ENCODE results near the gene HNRNPA0.

The HNRNPA0 gene

DNA sequence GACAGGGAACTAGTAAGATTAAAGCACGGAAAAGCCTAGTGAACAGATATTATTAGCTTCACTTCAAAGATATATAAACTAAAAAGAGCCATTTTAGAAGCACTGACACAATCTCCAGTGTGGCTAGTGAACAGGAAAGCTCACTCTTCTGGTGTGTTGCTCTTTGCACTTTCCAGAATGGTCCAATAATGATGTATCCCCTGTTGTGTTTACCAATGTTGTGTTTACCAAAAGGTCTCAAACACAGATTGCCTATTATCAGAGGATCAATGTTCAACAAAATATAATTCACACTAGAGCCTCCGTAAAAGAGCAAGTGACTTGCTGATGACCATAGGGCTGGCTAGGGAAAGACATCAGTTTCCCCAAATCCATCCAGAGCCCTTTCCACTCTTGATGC, 29.9 kb downstream of the HNRNPA0 start:
- H3K9me3 ChIP-seq (ENCODE audit: control insufficient read depth, insufficient read depth, low read length): no peaks in the 10 kb centered on the region
- no peaks in the 10 kb centered on the region for H3K36me3 ChIP-seq (ENCODE audit: insufficient read depth, low read length)
- H3K4me1 ChIP-seq (ENCODE audit: insufficient read depth, low read length): no peaks in the 10 kb centered on the region
- no peak overlapping the region for H3K9ac ChIP-seq (ENCODE audit: low read depth, low read length)

GRCh38 chr5:137718611-137719010, 35.6 kb downstream of the HNRNPA0 start:
- Histone ChIP-seq H3K4me1 (ENCODE audit: insufficient read depth, low read length) (no peaks in the 10 kb centered on the region), H3K9me3 (ENCODE audit: control insufficient read depth, insufficient read depth, low read length) (no peaks in the 10 kb centered on the region), H3K9ac (ENCODE audit: low read depth, low read length) (no peak overlapping the region), H3K36me3 (ENCODE audit: insufficient read depth, low read length) (no peaks in the 10 kb centered on the region)

GRCh38 chr5:137716337-137716736, 37.8 kb downstream of the HNRNPA0 start:
- Histone ChIP-seq H3K4me1 (ENCODE audit: insufficient read depth, low read length) (no peaks in the 10 kb centered on the region), H3K36me3 (ENCODE audit: insufficient read depth, low read length) (no peaks in the 10 kb centered on the region), H3K9ac (ENCODE audit: low read depth, low read length) (no peak overlapping the region), H3K9me3 (ENCODE audit: control insufficient read depth, insufficient read depth, low read length) (peaks cover 3% of the 10 kb centered on the region)

DNA sequence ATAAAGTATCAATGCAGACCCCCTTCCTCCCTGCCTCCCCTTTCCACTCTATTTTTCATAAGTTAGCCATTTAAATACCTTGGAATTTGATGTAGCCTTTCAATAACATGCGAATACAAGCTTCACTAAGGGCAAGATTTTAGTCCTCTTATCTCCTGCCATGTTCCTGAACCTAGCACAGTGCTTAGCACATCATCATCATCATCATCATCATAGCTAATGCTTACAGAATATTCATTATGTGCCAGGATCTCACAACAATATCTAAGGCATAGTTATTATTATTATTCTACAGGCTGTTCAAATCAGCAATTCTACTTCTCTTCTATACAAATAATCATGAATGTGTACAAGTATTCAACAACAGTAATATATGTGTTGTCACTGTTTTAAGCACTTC, 38.7 kb downstream of the HNRNPA0 start:
- Histone ChIP-seq H3K9me3 (ENCODE audit: control insufficient read depth, insufficient read depth, low read length) (peaks cover 3% of the 10 kb centered on the region), H3K4me1 (ENCODE audit: insufficient read depth, low read length) (no peaks in the 10 kb centered on the region), H3K9ac (ENCODE audit: low read depth, low read length) (no peak overlapping the region), H3K36me3 (ENCODE audit: insufficient read depth, low read length) (no peaks in the 10 kb centered on the region)

DNA sequence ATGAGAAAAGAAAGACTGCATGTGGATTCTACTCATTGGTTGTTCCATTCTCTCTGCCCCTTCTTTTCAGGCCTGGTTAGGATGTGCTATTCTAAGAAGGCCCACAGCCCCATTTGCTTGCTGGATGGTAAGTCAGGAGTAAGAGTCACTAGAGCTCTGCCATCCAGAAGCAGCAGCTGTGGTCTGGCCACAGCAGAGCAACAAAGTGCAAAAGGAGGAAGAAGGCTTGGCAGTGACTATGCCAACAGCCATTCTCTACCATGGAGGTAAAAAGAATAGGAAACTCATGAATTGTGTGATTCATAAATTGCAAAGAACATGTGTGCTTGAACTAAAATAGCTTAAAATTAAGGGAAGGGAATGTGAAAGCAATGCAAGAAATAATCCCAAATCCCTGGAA, 39.2 kb downstream of the HNRNPA0 start:
- Histone ChIP-seq H3K4me1 (ENCODE audit: insufficient read depth, low read length) (no peaks in the 10 kb centered on the region), H3K9ac (ENCODE audit: low read depth, low read length) (no peak overlapping the region), H3K36me3 (ENCODE audit: insufficient read depth, low read length) (no peaks in the 10 kb centered on the region), H3K9me3 (ENCODE audit: control insufficient read depth, insufficient read depth, low read length) (peaks cover 3% of the 10 kb centered on the region)

DNA sequence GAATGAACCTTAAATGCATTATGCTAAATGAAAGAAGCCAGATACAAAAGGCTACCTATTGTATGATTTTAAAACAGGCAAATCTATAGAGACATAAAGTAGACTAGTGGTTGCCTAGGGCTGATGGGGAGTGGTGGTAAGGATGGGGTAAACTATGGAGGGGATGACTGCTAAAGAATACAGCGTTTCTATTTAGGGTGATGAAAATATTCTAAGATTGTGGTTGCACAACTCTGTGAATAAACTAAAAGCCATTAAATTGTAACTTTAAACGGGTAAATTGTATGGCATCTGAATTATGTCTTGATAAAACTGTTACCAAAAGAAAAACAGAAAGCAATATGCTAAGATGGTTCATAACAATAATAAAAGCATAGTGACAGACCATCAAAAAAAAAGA, 39.7 kb downstream of the HNRNPA0 start:
- Histone ChIP-seq H3K9ac (ENCODE audit: low read depth, low read length) (no peak overlapping the region), H3K4me1 (ENCODE audit: insufficient read depth, low read length) (no peaks in the 10 kb centered on the region), H3K9me3 (ENCODE audit: control insufficient read depth, insufficient read depth, low read length) (peaks cover 3% of the 10 kb centered on the region), H3K36me3 (ENCODE audit: insufficient read depth, low read length) (no peaks in the 10 kb centered on the region)

GRCh38 chr5:137712139-137712667, 42.0 kb downstream of the HNRNPA0 start:
- peaks cover 3% of the 10 kb centered on the region for H3K9me3 ChIP-seq (ENCODE audit: control insufficient read depth, insufficient read depth, low read length)
- H3K9ac ChIP-seq (ENCODE audit: low read depth, low read length): no peak overlapping the region
- H3K36me3 ChIP-seq (ENCODE audit: insufficient read depth, low read length): no peaks in the 10 kb centered on the region; the same call in 1 of the 2 replicates
- H3K4me1 ChIP-seq (ENCODE audit: insufficient read depth, low read length): no peaks in the 10 kb centered on the region

- no peaks in the 10 kb centered on the region; the same call in 1 of the 2 replicates for H3K36me3 ChIP-seq (ENCODE audit: insufficient read depth, low read length)
- H3K9ac ChIP-seq (ENCODE audit: low read depth, low read length): no peak overlapping the region
- no peaks in the 10 kb centered on the region for H3K4me1 ChIP-seq (ENCODE audit: insufficient read depth, low read length)
- peaks cover 3% of the 10 kb centered on the region for H3K9me3 ChIP-seq (ENCODE audit: control insufficient read depth, insufficient read depth, low read length)
Measured at GRCh38 chr5:137710086-137710485, 44.1 kb downstream of the HNRNPA0 start.

DNA sequence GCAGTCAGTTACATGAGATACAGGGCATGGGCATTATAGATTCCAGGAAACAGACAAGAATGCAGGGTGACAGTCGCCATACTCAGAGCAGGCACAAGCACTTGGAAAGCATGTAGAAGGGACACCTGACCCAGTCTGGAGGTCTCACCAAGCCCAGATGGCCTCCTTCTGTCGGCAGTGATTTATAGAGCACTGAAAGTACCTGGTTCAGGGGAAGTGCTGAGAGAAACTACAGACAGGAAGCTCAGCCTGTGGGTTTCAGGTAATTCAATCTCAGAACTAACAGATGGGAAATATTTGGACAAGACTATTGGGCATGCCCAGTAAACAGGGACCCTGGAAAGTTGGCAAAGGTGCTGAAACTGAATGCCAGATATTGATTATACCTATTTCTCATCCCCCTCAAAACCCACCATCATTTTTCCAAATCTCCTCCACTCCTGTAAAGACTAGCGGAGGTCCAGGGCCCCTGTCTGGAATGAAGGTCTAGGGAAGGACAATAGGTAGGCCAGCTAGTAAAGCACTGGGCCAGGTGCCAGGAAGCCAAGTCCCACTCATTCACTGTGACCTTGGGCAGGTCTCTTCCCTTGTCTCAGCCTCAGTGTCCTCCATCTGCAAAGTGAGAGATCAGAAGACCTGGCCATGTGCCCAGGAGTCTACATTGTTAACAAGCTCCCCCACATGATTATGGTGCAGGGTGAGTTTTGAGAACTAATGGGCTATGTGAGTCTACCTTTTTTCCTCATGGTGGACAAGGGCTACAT, 45.2 kb downstream of the HNRNPA0 start:
- H3K9me3 ChIP-seq (ENCODE audit: control insufficient read depth, insufficient read depth, low read length): peaks cover 3% of the 10 kb centered on the region

GRCh38 chr5:137708062-137708461, 46.1 kb downstream of the HNRNPA0 start:
- Histone ChIP-seq H3K9me3 (ENCODE audit: control insufficient read depth, insufficient read depth, low read length) (peaks cover 2% of the 10 kb centered on the region; the same call in 1 of the 2 replicates), H3K36me3 (ENCODE audit: insufficient read depth, low read length) (no peaks in the 10 kb centered on the region; the same call in 1 of the 2 replicates), H3K4me1 (ENCODE audit: insufficient read depth, low read length) (no peaks in the 10 kb centered on the region), H3K9ac (ENCODE audit: low read depth, low read length) (no peak overlapping the region)

More for the DNA sequence above, 45.2 kb downstream of the HNRNPA0 start:
- Histone ChIP-seq H3K4me1 (ENCODE audit: insufficient read depth, low read length) (no peaks in the 10 kb centered on the region), H3K36me3 (ENCODE audit: insufficient read depth, low read length) (no peaks in the 10 kb centered on the region; the same call in 1 of the 2 replicates), H3K9ac (ENCODE audit: low read depth, low read length) (no peak overlapping the region)

GRCh38 chr5:137706841-137707240, 47.3 kb downstream of the HNRNPA0 start:
- no peaks in the 10 kb centered on the region; the same call in 1 of the 2 replicates for H3K36me3 ChIP-seq (ENCODE audit: insufficient read depth, low read length)
- H3K9me3 ChIP-seq (ENCODE audit: control insufficient read depth, insufficient read depth, low read length): no peaks in the 10 kb centered on the region
- H3K9ac ChIP-seq (ENCODE audit: low read depth, low read length): no peak overlapping the region
- H3K4me1 ChIP-seq (ENCODE audit: insufficient read depth, low read length): no peaks in the 10 kb centered on the region

GRCh38 chr5:137705106-137705505, 49.1 kb downstream of the HNRNPA0 start:
- no peaks in the 10 kb centered on the region; the same call in 1 of the 2 replicates for H3K36me3 ChIP-seq (ENCODE audit: insufficient read depth, low read length)
- H3K9ac ChIP-seq (ENCODE audit: low read depth, low read length): no peak overlapping the region
- H3K4me1 ChIP-seq (ENCODE audit: insufficient read depth, low read length): no peaks in the 10 kb centered on the region
- no peaks in the 10 kb centered on the region for H3K9me3 ChIP-seq (ENCODE audit: control insufficient read depth, insufficient read depth, low read length)

DNA sequence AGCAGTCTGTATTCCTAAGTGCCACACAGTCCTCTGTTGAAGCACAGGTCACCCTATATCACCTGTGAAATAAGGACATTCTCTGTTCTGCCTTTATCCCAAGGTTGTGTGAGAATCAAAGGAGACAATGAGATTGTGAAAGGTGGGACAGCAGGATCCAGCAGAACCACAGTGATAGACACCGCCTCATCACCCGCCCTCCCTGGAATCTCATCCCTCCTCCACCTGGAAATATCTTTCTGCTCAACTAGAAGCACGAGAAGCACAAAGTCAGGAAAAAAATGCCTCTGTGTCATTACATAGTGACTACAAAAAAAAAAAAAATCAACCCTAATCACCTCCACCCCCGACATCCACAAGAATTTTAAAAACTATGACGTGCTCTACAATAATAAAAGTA, 50.6 kb downstream of the HNRNPA0 start:
- Histone ChIP-seq H3K9me3 (ENCODE audit: control insufficient read depth, insufficient read depth, low read length) (no peaks in the 10 kb centered on the region), H3K9ac (ENCODE audit: low read depth, low read length) (no peak overlapping the region), H3K4me1 (ENCODE audit: insufficient read depth, low read length) (no peaks in the 10 kb centered on the region), H3K36me3 (ENCODE audit: insufficient read depth, low read length) (no peaks in the 10 kb centered on the region; the same call in 1 of the 2 replicates)

DNA sequence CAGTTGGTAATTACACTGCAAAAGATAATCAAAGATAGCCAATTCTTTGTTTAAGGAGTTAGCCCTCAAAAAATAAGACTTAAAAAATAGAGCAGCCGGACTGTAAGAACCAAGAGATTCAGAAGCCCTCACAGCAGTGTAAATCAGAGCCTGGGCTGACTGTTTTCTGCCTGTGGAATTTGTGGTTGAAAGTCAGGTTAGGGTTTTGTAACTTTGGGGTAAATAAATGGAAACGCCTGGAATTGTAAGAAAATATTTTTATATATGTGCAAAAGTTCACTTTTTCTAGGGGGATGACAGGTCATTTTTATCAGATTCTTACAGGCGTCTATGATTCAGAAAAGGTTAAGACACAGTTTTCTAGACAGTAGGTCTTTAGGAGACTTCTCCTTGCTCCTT, 53.9 kb downstream of the HNRNPA0 start:
- H3K9ac ChIP-seq (ENCODE audit: low read depth, low read length): no peak overlapping the region
- no peaks in the 10 kb centered on the region for H3K9me3 ChIP-seq (ENCODE audit: control insufficient read depth, insufficient read depth, low read length)
- no peaks in the 10 kb centered on the region for H3K4me1 ChIP-seq (ENCODE audit: insufficient read depth, low read length)
- peaks cover 3% of the 10 kb centered on the region; the same call in 1 of the 2 replicates for H3K36me3 ChIP-seq (ENCODE audit: insufficient read depth, low read length)

Data from ES-I3 (cell line).